PC-3 (cell line): Measurements from ENCODE around the gene HAGHL. TPM values are rescaled to one million over a fixed set of nuclear protein-coding genes. Genes with fewer than 3 reads are reported as not detected.

Experiments
- ATAC-seq: fragments of 200-7000 bp; cut with Tn5 transposase; 2 replicates; pipeline ENCODE4 v1.9.1; 2020; ENCODE audit warnings: mild to moderate bottlenecking, moderate library complexity
- BruUV-seq: library from RNA; stranded (reverse); fragments of 400-500 nt; replicated peaks from 2 replicates; lab custom pipeline; 2021; lab: Mats Ljungman, UMichigan
- CTCF ChIA-PET: fragments of 300-600 bp; sonication (Branson Sonifier 250); formaldehyde crosslinking; loops from one replicate; lab custom pipeline; 2022; ENCODE audit warnings: antibody characterized with exemption; lab: Charles Lee
- POLR2A ChIA-PET: fragments of 300-600 bp; sonication (Branson Sonifier 250); formaldehyde crosslinking; loops from one replicate; lab custom pipeline; 2022; ENCODE audit warnings: antibody characterized with exemption; ENCODE audit not compliant: unreplicated experiment; lab: Charles Lee
- DNase-seq: peaks from one replicate; pipeline ENCODE4 v3.0.0-alpha.2; 2015
- H2AFZ ChIP-seq: fragments of 300-600 bp; sonication (generic); 2 replicates; pipeline ENCODE4 v1.6.0; 2016; ENCODE audit warnings: antibody characterized with exemption, low read length
- H3F3A ChIP-seq: fragments of 300-600 bp; sonication (generic); one replicate; pipeline ENCODE4 v1.6.0; 2017; ENCODE audit warnings: antibody characterized with exemption, low read length, control low read depth, mild to moderate bottlenecking; ENCODE audit not compliant: unreplicated experiment
- H3K27ac ChIP-seq: fragments of 300-600 bp; sonication (generic); 2 replicates; pipeline ENCODE4 v1.5.1; 2016; ENCODE audit warnings: mild to moderate bottlenecking, low read length
- H3K27me3 ChIP-seq: fragments of 300-600 bp; sonication (generic); 2 replicates; pipeline ENCODE4 v1.6.1; 2016; ENCODE audit warnings: low read length, mixed read lengths
- H3K36me3 ChIP-seq: fragments of 300-600 bp; sonication (generic); 2 replicates; pipeline ENCODE4 v1.6.1; 2016; ENCODE audit warnings: low read depth, mixed run types, low read length, mixed read lengths
- H3K4me1 ChIP-seq: fragments of 300-600 bp; sonication (generic); 2 replicates; pipeline ENCODE4 v1.5.1; 2016; ENCODE audit warnings: low read length; ENCODE audit not compliant: insufficient read depth
- H3K4me2 ChIP-seq: fragments of 300-600 bp; sonication (generic); 2 replicates; pipeline ENCODE4 v1.6.0; 2016; ENCODE audit warnings: low read length
- H3K4me3 ChIP-seq: fragments of 300-600 bp; sonication (generic); 2 replicates; pipeline ENCODE4 v1.5.1; 2016; ENCODE audit warnings: mild to moderate bottlenecking, low read length, mixed read lengths
- H3K79me2 ChIP-seq: fragments of 300-600 bp; sonication (generic); 2 replicates; pipeline ENCODE4 v1.6.1; 2017; ENCODE audit warnings: low read length, mixed read lengths
- H3K9ac ChIP-seq: fragments of 300-600 bp; sonication (generic); 2 replicates; pipeline ENCODE4 v1.6.0; 2016; ENCODE audit warnings: mild to moderate bottlenecking, low read length
- H3K9me2 ChIP-seq: fragments of 300-600 bp; sonication (generic); replicated peaks from 2 replicates; pipeline ENCODE4 v1.6.1; 2016; ENCODE audit warnings: mixed run types, low read length, mixed read lengths
- H3K9me3 ChIP-seq: fragments of 300-600 bp; sonication (generic); 2 replicates; pipeline ENCODE4 v1.6.1; 2016; ENCODE audit warnings: low read length, mixed read lengths
- H4K20me1 ChIP-seq: fragments of 300-600 bp; sonication (generic); 2 replicates; pipeline ENCODE4 v1.6.1; 2016; ENCODE audit warnings: low read length, mixed read lengths
- CTCF ChIP-seq: fragments of 300-600 bp; sonication (generic); conservative IDR thresholded peaks from 2 replicates; pipeline ENCODE4 v1.5.1; 2017; ENCODE audit warnings: antibody characterized with exemption, low read depth, mild to moderate bottlenecking, low read length
- EZH2 ChIP-seq: fragments of 300-600 bp; sonication (generic); IDR thresholded peaks from one replicate; pipeline ENCODE4 v1.6.1; 2017; ENCODE audit warnings: antibody characterized with exemption, mild to moderate bottlenecking, low read length; ENCODE audit not compliant: unreplicated experiment
- EZH2phosphoT487 ChIP-seq: fragments of 300-600 bp; sonication (generic); IDR thresholded peaks from 2 replicates; pipeline ENCODE4 v1.6.1; 2018; ENCODE audit warnings: mild to moderate bottlenecking, antibody characterized with exemption, low read length, borderline replicate concordance
- intact Hi-C: fragments of 100-400 bp; cut with micrococcal nuclease; formaldehyde crosslinking; loops from 2 replicates; pipeline ENCODE4 v1.9.0; 2023
- total RNA-seq: library from RNA; depleted of rRNA; stranded (reverse); fragments of >200 nt; gene quantifications from 2 replicates; pipeline ENCODE4 v1.2.3, GENCODE V29; 2014

Gene HAGHL
- total RNA-seq, 1 experiment from 2014 or later, result 16.4 TPM

GRCh38 chr16:710500-711075, 16.3 kb upstream of the HAGHL start:
- H3K36me3 ChIP-seq, result no peaks in the 10 kb centered on the region
- H3K4me3 ChIP-seq, result no peak overlapping the region
- ATAC-seq (no peak), DNase-seq (no peak)
- CTCF ChIA-PET, result no interaction called here
- H3K27ac ChIP-seq, result no peak overlapping the region
- H4K20me1 ChIP-seq, result no peaks in the 10 kb centered on the region
- TF ChIP-seq EZH2 (no peak), EZH2phosphoT487 (no peak), CTCF (no peak)
- H3K27me3 ChIP-seq, result peaks cover 26% of the 10 kb centered on the region
- H3K79me2 ChIP-seq, result peaks cover 4% of the 10 kb centered on the region; the same call in 1 of the 2 replicates
- peaks cover 16% of the 10 kb centered on the region for H3K4me1 ChIP-seq
- POLR2A ChIA-PET, result no interaction called here
- intact Hi-C loops, result loop anchor here (10.0 kb wide), 1 partner anchor 74 kb away; the partner anchor contains the start of genes CHTF18 and RPUSD1
- no peaks in the 10 kb centered on the region for H3K9me3 ChIP-seq
- no peaks in the 10 kb centered on the region for H3F3A ChIP-seq
- BruUV-seq, result no TSS peak
- H3K9me2 ChIP-seq, result no peaks in the 10 kb centered on the region
- H3K9ac ChIP-seq, result no peak overlapping the region
- H2AFZ ChIP-seq, result no peak overlapping the region
- H3K4me2 ChIP-seq, result no peak overlapping the region

GRCh38 chr16:711084-711483, 15.8 kb upstream of the HAGHL start:
- POLR2A ChIA-PET, result no interaction called here

More at GRCh38 chr16:711084-711483, 15.8 kb upstream of the HAGHL start:
- H3K9ac ChIP-seq, result no peak overlapping the region
- H3K36me3 ChIP-seq, result no peaks in the 10 kb centered on the region
- H3K9me3 ChIP-seq, result no peaks in the 10 kb centered on the region
- no TSS peak for BruUV-seq
- no peaks in the 10 kb centered on the region for H3F3A ChIP-seq
- TF ChIP-seq EZH2 (no peak), EZH2phosphoT487 (no peak), CTCF (no peak)
- no peak overlapping the region for H3K4me3 ChIP-seq
- H3K4me1 ChIP-seq, result peaks cover 16% of the 10 kb centered on the region
- H3K9me2 ChIP-seq, result no peaks in the 10 kb centered on the region
- no peak overlapping the region for H2AFZ ChIP-seq
- CTCF ChIA-PET, result no interaction called here
- H3K79me2 ChIP-seq, result peaks cover 8% of the 10 kb centered on the region
- DNase-seq (no peak), ATAC-seq (no peak)
- no peak overlapping the region for H3K27ac ChIP-seq
- intact Hi-C loops, result loop anchor here (10.0 kb wide), 1 partner anchor 74 kb away; the partner anchor contains the start of genes CHTF18 and RPUSD1
- H3K27me3 ChIP-seq, result peaks cover 26% of the 10 kb centered on the region
- no peaks in the 10 kb centered on the region for H4K20me1 ChIP-seq
- H3K4me2 ChIP-seq, result no peak overlapping the region
